Measurements from ENCODE around the gene SP6. TPM values are rescaled to one million over a fixed set of nuclear protein-coding genes. Genes with fewer than 3 reads are reported as not detected.

SP6 gene
- total and polyA plus RNA-seq, 8 donors = 0.31 to 3.0 (median 0.38) TPM; not detected in 3

GRCh38 chr17:47851764-47852112, 775 bp upstream of the SP6 start:
- peak overlapping the region in 1 of 4 donors; percentile 54 for H3K4me3 ChIP-seq
- WGBS, 5 donors = 20 to 34% (median 34%) methylated on average over 10 to 11 of the region's 11 CpGs
- intact Hi-C loops (cut with DNase I; ENCODE audit: low total_unique reads) = no loop called here
- H3K36me3 ChIP-seq = no peaks in the 10 kb centered on the region
- peaks cover 27 to 40% (median 33%) of the 10 kb centered on the region in 4 donors for H3K4me1 ChIP-seq
- H3K9me3 ChIP-seq = no peaks in the 10 kb centered on the region
- peaks cover 36 to 100% (median 97%) of the 10 kb centered on the region in 3 donors for H3K27me3 ChIP-seq
- H3K27ac ChIP-seq = no peak overlapping the region
- no peak for DNase-seq
- no peak for TF ChIP-seq EP300 (IDR thresholded peaks at IDR 0.05)
- no peak for TF ChIP-seq POLR2AphosphoS5 (IDR thresholded peaks at IDR 0.05)
- no peak for TF ChIP-seq CTCF (IDR thresholded peaks at IDR 0.05)
- TF ChIP-seq POLR2A (IDR thresholded peaks at IDR 0.05) = no peak

GRCh38 chr17:47850373-47850691, 631 bp downstream of the SP6 start:
- peak overlapping the region in 3 of 5 donors; percentile 44 to 55 (median 47) for H3K27ac ChIP-seq
- no peaks in the 10 kb centered on the region for H3K9me3 ChIP-seq
- no peak for TF ChIP-seq EP300 (IDR thresholded peaks at IDR 0.05)
- TF ChIP-seq POLR2AphosphoS5 (IDR thresholded peaks at IDR 0.05) = no peak
- TF ChIP-seq POLR2A (IDR thresholded peaks at IDR 0.05) = no peak
- TF ChIP-seq CTCF (IDR thresholded peaks at IDR 0.05) = no peak
- intact Hi-C loops (cut with DNase I; ENCODE audit: low total_unique reads) = no loop called here
- peak overlapping the region; percentile 35 to 54 (median 37) for H3K4me3 ChIP-seq
- no peak for DNase-seq
- peaks cover 33 to 100% (median 98%) of the 10 kb centered on the region in 3 donors for H3K27me3 ChIP-seq
- no peaks in the 10 kb centered on the region for H3K36me3 ChIP-seq
- 22 to 45% (median 26%) methylated on average over 9 of the region's 9 CpGs for WGBS, 5 donors
- H3K4me1 ChIP-seq = peaks cover 27 to 41% (median 35%) of the 10 kb centered on the region in 4 donors

- intact Hi-C loops (cut with DNase I; ENCODE audit: low total_unique reads) = loop anchor here (5.0 kb wide), 1 partner anchor 34 kb away; no protein-coding TSS in a partner anchor
- H3K36me3 ChIP-seq = no peaks in the 10 kb centered on the region
- H3K4me3 ChIP-seq = no peak overlapping the region
- peaks cover 27 to 46% (median 39%) of the 10 kb centered on the region in 4 donors for H3K4me1 ChIP-seq
- WGBS, 5 donors = 30 to 48% (median 35%) methylated on average over 7 to 23 of the region's 23 CpGs
- H3K9me3 ChIP-seq = no peaks in the 10 kb centered on the region
- no peak for TF ChIP-seq POLR2AphosphoS5 (IDR thresholded peaks at IDR 0.05)
- no peak for TF ChIP-seq CTCF (IDR thresholded peaks at IDR 0.05)
- no peak for TF ChIP-seq EP300 (IDR thresholded peaks at IDR 0.05)
- no peak for TF ChIP-seq POLR2A (IDR thresholded peaks at IDR 0.05)
- H3K27me3 ChIP-seq = peaks cover 23 to 89% (median 82%) of the 10 kb centered on the region in 3 donors
- no peak overlapping the region for H3K27ac ChIP-seq
- no peak for DNase-seq
Measured at GRCh38 chr17:47848198-47848513, 2.8 kb downstream of the SP6 start.

GRCh38 chr17:47847341-47848197, 3.4 kb downstream of the SP6 start:
- no peaks in the 10 kb centered on the region for H3K9me3 ChIP-seq
- H3K4me1 ChIP-seq = peaks cover 27 to 50% (median 43%) of the 10 kb centered on the region in 4 donors
- intact Hi-C loops (cut with DNase I; ENCODE audit: low total_unique reads) = loop anchor here (5.0 kb wide), 1 partner anchor 35 kb away; no protein-coding TSS in a partner anchor
- H3K4me3 ChIP-seq = no peak overlapping the region
- H3K36me3 ChIP-seq = no peaks in the 10 kb centered on the region
- WGBS, 5 donors = 16 to 37% (median 24%) methylated on average over 2 to 71 of the region's 71 CpGs
- TF ChIP-seq POLR2A (IDR thresholded peaks at IDR 0.05) = no peak
- TF ChIP-seq CTCF (IDR thresholded peaks at IDR 0.05) = peak in 1 of 7 experiments; percentile 7
- DNase-seq = peak in 1 of 2 donors; percentile 64
- peaks cover 17 to 83% (median 76%) of the 10 kb centered on the region in 3 donors for H3K27me3 ChIP-seq
- no peak overlapping the region for H3K27ac ChIP-seq
